ENCODE data around the gene ALKBH4.
A peak's percentile ranks its signal among the peaks of the same experiment; 100 is the strongest.
"Not testable (repeated sequence)": the region's sequence is repeated elsewhere in the genome, so short reads cannot be mapped to it uniquely, and the experiment has no call there.

ALKBH4 gene

DNA sequence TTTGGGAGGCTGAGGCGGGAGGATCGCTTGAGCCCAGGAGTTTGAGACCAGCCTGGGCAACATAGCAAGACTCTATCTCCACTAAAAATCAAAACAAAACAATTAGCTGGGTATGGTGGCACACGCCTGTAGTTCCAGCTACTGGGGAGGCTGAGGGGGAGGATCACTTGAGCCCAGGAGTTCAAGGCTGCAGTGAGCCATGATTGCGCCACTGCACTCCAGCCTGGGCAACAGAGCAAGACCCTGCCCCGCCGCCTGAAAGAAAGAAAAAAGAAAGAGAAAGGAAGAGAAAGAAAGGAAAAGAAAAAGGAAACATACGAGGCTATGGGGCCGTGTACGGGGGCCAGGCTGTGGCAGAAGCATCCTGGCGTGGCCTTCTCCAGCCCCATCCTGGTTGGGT, 9.7 kb downstream of the ALKBH4 start:
- not testable (repeated sequence) for DNase-seq

DNA sequence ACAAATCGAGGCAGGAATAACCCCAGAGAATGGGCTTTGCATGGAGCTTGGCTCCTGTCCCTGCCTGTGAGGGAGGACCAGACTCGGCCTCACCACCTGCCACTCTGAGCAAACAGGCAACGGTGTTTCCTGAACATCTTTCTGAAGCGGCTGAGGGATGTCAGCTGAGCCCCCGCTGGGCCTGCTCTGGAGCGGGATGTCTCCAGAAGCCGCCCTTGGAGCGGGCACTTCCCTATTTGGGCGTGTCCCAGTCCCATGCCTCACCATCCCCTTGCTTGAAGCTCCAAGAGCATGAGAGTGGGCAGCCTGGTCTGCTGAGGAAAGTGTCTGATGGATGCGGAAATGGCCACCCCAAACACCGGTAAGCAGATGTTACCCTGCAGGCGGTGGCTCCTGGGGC, 10.2 kb downstream of the ALKBH4 start:
- DNase-seq, result no peak

GRCh38 chr7:102453319-102453718, 11.3 kb downstream of the ALKBH4 start:
- no peak for DNase-seq

DNA sequence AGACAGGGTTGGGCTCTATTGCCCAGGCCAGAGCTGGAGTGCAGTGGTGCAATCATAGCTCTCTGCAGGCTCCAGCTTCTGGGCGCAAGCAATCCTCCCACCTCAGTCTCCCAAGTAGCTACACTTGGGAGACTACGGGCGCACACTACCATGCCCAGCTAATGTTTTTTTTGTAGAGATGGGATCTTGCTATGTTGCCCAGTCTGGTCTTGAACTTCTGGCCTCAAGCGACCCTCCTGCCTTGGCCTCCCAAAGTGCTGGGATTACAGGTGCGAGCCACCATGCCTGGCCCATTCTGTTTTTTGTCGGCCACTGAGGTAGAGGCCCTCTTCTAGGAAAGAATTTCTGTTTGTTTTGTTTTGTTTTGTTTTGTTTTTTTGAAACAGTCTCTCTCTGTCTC, 12.2 kb downstream of the ALKBH4 start:
- no peak for DNase-seq

- DNase-seq, result no peak
These were observed 13.2 kb downstream of the ALKBH4 start for GRCh38 chr7:102451371-102452054.

DNA sequence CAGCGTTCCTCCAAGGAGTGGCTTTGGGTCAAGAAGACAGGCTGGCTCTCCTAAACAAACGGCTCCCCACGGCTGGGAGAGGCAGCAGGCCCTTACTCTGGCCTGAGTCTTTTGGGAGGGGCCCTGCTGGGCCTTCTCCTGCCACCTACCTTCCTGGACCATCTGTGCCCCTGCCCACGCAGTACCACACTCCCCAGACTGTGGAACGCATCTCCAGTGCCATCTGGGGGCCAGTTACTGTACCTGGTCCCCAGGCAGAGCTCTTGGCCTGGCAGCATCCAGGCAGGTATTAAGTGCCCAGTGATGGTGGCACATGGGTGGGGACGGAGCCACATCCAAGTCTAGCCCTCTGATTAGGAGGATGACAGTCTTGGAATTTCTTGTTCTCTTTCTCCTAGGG, 14.4 kb downstream of the ALKBH4 start:
- peak; percentile 83 for DNase-seq

DNA sequence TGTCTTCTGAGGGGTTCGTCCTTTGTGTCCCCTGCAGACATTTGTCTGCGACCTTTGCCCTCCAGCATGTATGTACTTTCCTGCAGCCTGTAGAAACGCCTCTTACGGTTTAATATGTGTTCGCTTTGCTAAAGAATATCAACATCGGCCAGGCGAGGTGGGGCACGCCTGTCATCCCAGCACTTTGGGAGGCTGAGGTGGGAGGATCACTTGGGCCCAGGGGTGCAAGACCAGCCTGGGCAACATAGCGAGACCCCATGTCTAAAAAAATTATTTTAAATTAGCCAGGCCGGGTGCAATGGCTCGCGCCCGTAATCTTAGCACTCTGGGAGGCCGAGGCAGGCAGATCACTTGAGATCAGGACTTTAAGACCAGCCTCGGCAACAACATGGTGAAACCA, 15.5 kb downstream of the ALKBH4 start:
- DNase-seq, result no peak

DNA sequence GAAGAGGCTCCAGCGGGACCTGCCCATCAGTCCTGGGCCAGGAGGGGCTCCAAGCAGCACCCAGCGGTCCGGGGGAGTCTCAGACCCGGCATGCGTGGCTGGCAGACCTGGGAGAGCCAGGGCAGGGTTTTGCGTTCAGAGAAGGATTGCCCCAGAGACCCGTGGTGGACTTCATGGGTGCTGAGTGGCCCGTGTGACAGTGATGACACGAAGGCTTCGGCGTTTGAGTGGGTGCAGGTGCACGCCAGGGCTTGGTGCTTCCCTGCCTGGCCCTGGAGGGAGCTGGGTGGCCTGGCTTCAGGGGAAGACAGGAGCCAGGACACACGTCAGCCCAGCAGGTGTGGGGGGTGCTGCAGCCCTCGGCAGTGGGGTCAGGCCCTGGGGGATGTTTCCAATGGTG, 17.4 kb downstream of the ALKBH4 start:
- no peak for DNase-seq

DNA sequence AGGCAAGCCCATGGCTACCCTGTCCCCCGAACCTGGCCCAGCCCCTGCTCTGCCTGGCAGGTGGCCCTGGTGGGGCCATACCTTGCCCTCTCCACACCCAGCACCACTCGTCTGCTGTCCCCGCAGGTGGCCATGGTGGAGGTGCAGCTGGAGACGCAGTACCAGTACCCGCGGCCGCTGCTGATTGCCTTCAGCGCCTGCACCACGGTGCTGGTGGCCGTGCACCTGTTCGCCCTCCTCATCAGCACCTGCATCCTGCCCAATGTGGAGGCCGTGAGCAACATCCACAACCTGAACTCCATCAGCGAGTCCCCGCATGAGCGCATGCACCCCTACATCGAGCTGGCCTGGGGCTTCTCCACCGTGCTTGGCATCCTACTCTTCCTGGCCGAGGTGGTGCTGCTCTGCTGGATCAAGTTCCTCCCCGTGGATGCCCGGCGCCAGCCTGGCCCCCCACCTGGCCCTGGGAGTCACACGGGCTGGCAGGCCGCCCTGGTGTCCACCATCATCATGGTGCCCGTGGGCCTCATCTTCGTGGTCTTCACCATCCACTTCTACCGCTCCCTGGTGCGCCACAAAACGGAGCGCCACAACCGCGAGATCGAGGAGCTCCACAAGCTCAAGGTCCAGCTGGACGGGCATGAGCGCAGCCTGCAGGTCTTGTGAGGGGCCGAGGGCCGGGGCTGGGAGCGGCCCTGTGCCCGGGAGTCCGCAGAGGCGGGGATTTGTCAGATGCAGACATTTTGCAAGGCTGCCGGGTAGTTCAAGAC, 18.1 kb downstream of the ALKBH4 start:
- DNase-seq, result no peak

DNA sequence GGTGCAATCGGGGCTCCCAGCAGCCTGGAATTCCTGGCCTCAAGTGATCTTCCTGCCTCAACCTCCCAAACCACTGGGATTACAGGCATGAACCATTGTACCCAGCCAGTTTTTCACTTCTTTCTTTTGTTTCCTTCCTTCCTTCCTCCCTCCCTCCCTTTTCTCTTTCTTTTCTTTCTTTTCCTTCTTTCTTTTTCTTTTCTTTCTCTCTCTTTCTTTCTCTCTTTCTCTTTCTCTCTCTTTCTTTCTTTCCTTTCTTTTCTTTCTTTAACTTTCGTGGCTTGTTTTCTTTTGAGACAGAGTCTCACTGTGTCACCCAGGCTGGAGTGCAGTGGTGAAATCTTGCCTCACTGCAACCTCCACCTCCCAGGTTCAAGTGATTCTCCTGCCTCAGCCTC, 19.0 kb downstream of the ALKBH4 start:
- DNase-seq, result no peak

DNA sequence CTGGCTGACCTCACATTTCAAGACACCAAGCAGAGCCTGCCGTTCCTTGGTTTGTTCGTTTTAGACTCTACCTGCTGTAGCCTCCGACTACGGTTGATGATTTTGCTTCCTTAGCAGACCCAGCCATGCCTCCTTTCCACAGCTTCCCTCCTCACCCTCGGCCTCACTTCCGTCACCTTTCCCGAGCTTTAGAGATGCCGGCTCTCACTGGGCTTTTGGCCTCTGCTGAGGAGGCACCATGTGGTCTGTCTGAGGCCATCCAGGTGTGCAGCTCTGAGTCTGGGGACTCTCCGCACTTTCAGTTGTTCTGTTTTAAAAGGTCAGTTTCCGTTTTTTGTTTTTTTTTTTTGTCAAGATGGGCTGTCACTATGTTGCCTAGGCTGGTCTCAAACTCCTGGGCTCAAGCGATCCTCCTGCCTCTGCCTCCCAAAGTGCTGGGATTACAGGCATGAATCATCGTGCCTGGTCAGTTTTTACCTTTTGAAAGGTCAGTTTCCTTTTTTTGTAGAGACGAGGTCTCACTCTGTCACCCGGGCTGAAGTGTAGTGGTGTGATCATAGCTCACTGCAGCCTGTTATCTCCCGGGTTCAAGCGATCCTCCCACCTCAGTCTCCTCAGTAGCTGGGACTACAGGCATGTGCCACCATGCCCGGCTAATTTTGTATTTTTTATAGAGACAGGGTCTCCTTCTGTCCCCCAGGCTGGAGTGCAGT, 19.5 kb downstream of the ALKBH4 start:
- DNase-seq, result no peak

DNA sequence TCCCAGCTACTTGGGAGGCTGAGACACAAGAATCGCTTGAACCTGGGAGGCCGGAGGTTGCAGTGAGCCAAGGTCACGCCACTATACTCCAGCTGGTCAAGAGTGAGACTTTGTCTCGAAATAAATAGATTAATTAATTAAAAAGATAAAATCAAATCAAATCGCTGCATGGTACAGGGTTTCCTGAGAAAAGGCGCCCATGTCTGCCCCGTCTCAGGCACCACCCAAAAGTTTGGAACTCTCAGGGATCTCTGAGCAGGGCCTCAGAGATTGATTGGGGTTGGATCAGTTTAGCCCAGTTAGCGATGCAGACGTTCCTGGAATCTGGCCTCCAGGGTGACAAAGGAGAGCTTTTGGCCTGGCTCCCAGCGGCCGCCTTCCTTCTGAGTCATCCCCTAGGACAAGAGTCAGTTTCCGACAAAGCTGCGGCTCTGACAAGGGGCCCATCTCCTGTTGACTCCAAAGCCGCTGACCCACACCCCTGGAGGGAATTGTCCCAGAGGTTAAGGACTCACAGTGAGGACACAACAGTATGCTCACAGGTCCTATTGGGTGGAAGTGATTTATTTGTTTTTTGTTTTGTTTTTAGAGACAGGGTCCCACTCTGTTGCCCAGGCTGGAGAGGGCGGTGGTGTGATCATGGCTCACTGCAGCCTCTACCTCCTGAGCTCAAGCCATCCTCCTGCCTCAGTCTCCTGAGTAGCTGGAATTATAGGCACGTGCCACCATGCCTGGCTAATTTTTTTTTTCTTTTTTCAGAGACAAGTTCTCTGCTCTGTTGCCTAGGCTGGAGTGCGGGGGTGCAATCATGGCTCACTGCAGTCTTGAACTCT, 24.5 kb downstream of the ALKBH4 start:
- no peak for DNase-seq

GRCh38 chr7:102436118-102436517, 28.5 kb downstream of the ALKBH4 start:
- DNase-seq, result no peak

DNA sequence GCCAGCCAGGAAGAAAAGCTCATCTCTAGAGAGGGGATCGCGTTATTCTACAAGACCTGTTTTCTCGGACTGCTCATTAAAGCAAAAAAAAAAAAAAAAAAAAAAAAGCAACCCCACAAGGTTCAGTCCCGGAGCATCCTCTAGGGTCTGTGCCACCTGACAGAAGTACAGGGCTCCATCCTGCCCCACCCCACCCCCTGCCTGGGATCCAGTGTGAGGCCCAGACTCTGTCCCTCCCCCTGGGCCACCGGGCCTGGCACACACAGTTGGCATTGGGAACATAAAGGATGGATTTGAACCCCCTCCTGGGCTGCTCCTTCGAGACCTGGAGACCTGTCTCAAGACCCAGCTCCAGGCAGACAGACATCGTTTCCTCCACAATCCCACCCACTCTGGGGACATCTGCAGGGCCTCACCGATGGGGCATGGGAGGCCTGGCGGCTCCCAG, 30.6 kb downstream of the ALKBH4 start:
- peak; percentile 69 for DNase-seq

DNA sequence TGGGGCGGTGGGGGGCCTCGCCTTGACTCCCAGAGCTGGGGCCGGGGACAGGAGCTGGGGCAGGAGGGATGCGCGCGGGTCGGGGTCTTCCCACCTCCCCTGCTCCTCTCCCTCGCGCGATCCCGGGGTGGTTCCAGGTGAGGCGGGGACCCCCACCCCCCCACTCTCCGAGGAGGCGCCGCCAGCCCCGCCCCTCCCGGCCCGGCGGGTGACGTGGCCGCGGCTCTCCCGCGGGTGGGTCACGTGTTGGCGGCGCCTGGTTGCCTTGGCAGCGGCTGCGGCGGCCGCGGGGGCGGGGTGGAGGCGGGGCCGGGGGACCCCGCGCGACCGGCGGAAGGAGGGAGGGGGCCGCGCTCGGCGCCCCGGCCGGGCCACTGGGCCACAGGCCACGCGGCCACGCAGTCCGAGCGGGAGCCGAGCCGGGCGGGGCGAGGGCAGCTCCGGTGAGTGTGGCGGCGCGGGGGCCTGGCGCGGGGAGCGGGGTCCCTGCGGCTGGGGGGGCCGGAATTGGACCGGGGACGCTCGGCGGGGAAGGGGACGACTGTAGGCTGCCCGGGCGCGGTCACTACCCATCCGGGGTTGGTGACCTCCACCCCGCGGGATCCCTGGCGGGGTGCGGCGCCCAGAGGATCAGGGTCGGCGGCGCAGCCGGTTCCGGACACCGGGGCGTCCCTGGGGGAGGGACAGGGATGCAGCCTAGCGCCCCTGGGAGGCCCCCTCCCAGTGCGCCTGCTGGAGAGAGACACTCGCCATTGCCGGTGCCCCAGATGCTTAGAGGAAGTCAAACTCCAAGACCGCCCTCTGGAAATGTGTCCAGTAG, 31.2 kb downstream of the ALKBH4 start, which contains the start of gene ORAI2:
TSS of gene ORAI2 (plus strand) at position 357 of the 820 bp plus-strand sequence. CDS start 5,382 bp downstream, outside the sequence.
- peak; percentile 96 for DNase-seq

- DNase-seq, result no peak
These were observed 32.0 kb downstream of the ALKBH4 start for GRCh38 chr7:102432442-102433218.

- DNase-seq, result peak; percentile 85
These were observed 32.9 kb downstream of the ALKBH4 start for GRCh38 chr7:102431617-102432298.

DNA sequence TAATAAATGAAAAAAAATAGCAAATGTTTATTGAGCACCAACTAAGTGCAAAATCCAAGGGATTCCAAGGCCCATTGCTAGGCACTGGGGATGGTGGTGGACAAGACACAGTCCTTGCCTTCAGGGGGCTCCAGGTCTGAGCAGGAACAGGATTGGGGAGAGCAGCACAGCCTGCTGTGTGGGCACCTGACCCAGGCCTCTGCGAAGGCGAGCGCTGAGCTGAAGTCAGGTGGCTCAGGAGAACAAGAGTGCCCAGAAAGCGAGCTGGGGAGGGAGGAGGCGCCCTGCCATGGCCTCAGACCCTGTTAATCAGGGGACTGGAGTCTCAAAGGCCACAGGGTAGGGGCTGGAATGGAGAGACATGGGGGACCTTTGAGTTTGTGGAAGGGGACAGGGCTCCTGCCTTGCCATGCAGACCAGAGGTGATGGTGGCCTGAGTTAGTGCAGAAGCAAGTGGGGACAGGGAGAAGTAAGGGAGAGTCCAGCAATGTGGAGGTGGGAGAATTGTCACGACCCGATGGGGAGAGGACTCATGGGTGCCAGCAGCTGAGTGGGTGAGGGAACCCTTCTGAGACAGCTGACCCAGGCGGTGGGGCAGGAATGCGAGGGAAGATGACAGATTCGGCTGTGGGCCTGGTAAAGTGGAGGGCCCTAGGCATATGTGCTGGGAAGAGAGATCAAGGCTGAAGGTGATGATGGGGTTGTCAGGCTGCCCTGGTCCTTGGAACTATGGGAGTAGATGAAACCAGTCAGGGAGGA, 35.3 kb downstream of the ALKBH4 start:
- no peak for DNase-seq

- DNase-seq, result no peak
These were observed 37.7 kb downstream of the ALKBH4 start for GRCh38 chr7:102427019-102427405.

All from activated effector memory CD4-positive, alpha-beta T cell treated with anti-CD3 and anti-CD28 coated beads, Interleukin-2, amount 50 U/mL, for 16 hours (primary cell).